Dermis microvascular lymphatic vessel endothelial cell (primary cell): Measurements from ENCODE around the gene EXOSC7. TPM values are rescaled to one million over a fixed set of nuclear protein-coding genes. Genes with fewer than 3 reads are reported as not detected.

Source experiments
- DNase-seq, 2 donors: peaks; one replicate each; pipeline versions ENCODE4 v3.0.0 to v3.0.0-alpha.2; 2010; ENCODE audit warnings: low read depth in 2 of 2
- total RNA-seq: library from RNA; depleted of rRNA; stranded (reverse); fragments of >200 nt; gene quantifications from 2 replicates; pipeline ENCODE4 v1.2.1, GENCODE V29; 2014

EXOSC7 gene
- total RNA-seq, 1 donor from 2014 or later, result 43.1 TPM

- DNase-seq, result peak in 1 of 2 donors; percentile 41
Measured at GRCh38 chr3:44992555-44993470, 16.8 kb downstream of the EXOSC7 start.

DNA sequence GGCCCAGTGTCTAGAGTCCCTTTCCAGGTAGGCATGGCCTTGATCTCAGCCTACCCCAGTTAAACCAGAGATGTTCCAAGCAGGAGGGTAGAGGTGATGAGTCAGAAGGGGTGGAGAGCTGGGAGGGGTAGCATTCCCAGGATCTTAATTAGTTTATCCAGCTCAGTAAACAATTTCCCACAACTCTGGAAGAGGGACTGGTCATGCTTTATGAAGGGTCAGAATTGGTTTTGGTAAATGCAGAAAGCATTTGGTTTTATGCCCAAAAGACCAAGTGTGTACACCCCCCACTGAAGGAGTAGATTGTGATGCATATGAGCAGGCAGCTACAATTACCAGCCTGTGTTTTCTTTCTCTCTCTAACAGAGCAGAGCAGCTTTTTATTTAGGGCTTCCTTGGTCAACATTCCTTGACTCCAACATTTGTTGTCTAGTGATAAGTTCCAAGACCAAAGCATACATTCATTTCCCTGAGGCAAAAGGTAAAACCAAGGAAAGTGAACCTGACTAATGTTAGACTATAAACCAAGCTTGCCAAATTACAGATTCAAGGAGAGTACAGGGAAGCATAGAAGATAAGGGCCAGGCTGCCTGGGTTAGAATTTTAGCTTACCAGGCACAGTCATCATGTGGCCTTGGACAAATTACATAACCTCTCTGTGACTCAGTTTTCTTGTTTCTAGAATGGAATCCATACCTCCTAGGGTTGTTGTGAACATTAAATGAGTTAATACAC is 17.6 kb downstream of the EXOSC7 start:
- DNase-seq, result no peak

- DNase-seq, result peak; percentile 75 to 81
Measured at GRCh38 chr3:44995142-44995770, 19.2 kb downstream of the EXOSC7 start.

DNA sequence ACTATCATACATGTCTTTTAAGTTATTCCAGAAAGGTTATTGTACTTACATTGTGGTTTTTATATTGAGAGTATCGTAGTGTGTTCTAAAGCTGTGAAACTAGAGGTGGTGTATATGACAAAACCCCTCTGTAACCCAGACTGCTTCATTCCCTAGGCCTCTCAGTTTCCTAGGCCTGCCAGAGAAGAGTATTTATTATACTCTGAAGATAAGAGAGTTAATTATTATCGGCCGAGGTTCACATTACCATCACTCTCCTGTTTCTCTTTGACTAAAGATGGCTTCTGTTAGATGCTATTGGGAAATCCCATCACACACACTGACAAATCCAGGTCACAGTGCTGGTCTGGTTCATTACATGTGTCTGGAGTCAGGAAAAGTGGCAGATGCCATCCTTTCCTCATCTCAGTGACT is 20.5 kb downstream of the EXOSC7 start:
- DNase-seq, result no peak

DNA sequence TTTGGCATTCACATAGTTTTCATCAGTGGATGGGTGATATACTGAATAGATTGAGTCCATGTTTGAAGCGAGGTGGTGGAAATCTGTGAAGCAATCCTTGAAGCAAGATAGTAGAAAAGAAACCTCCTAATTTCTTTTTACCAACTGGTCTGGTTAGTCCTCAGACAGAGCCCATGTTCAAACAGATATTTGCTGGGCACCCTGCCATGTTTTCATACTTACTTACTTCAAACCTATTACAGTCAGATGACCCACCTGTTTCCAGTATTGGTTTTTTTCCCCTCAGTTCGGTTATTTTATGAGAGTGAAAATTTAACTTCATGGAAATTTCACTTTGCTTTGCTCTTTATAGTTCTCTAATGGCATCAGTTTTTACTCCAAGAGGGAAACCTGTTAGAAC is 23.7 kb downstream of the EXOSC7 start:
- DNase-seq, result no peak

DNA sequence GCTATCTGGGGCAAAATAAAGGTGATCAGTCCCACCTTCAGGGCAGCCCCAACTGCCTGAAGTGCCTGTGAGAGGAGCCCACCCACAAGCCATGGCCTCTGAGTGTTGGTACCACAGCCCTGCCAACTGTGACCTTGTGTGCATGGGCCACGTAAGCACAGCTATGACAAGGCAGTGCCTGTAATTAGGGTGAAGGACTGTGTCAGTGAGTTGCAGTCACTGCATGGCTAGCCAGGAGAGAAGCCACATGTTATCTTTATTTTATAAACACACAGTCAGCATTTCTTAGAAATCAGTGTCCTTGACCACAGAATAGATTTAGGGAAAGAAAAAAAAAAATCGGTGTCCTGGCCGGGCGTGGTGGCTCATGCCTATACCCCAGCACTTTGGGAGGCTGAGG is 24.8 kb downstream of the EXOSC7 start:
- DNase-seq, result no peak

DNA sequence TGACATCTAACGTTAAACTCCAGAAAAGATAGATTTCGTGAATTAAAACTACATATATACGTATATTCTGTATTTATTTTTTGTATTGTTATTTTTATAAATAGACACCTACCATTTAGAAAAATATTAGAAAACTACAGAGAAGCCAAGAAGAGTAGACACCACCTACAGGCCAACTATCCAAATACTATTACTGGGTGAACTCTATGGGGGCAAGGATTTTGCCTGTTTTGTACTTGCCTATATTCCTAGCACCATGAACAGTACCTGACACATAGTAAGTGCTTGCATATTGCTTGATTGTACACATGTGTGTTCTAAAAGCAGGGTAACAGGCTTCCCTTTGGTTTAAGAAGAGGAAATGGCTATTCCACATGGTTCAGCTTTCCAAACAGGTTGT is 25.7 kb downstream of the EXOSC7 start:
- DNase-seq, result peak in 1 of 2 donors; percentile 13

DNA sequence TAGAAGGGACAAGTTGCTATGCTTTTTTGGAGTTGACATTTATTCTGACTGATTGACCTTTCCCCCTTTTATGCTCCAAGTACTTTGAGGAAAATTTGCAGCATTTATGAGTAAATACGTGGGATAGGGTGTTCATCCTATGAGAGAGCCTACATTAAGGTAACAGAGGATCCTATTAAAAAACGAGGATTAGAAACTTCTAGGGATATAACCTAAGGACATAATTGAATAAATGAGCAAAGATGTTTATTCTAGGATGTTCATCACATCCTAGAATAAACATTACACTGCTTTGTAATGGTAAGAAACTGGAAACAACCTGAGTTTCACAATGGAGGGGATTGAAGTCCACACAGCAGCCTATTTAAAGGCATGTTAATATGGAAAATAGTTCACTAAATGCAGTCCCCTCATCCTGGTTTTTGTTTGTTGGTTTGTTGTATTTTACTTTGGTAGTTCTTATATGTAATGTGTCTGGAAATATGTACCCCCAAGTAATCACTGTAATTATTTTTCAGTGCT is 26.2 kb downstream of the EXOSC7 start:
- peak in 1 of 2 donors; percentile 47 for DNase-seq

- DNase-seq, result no peak
Measured at GRCh38 chr3:45002720-45003119, 26.7 kb downstream of the EXOSC7 start.

- DNase-seq, result peak; percentile 74 to 76
Measured at GRCh38 chr3:45003406-45003805, 27.4 kb downstream of the EXOSC7 start.

DNA sequence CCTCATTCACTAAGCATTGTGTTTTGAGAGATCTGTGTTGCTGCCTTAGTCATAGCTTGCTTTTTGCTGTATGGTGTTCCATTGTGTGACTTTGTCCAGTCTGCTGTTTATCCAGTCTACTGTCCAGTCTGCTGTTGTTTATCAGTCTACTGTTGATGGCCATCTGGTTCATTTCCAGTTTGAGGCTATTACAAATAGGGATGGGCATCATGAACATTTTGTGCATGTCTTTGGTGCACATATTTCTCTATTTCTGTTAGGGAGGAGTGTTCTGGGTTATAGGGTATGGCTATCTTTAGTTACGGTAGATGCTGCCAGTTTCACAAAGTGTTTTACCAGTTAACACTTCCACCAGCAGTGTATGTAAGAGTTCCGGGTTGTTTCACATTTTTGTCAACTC is 27.8 kb downstream of the EXOSC7 start:
- peak in 1 of 2 donors; percentile 75 for DNase-seq

DNA sequence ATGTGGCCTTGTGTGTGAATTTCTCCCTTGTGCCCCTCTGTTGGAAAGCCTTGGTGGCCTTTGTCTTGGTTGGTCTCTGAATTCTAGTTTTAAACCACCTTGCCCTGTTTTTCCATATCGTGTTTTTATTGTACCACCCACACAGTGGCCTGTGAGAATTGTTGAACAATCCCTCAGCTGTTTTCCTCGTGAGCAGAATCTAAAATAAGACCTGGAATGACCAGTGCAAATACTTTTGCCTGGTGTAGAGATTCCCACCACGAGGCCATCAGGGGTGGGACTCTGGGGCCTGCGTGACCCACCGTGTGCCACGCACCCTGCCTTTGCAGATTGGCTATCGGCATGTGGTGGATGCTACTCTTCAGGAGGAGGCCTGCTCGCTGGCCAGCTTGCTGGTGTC is 31.0 kb downstream of the EXOSC7 start:
- DNase-seq, result no peak

DNA sequence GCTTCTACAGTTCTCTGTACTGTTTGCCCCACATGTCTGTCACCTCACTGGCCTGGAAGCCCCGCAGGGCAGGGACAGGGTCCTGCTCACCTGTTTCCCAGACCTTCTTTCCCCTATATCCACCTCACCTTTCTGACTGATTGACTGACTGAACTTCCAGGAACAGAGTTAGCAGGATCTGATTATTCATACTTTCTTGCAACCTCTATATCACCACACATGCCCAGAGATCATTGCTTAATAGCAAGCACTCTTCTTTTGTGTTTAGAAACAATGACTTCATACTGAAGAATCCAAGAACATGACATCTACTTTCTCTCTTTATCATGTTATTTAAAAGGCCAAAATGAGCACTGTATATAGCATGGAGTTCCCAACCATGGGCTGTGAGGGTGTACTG is 32.1 kb downstream of the EXOSC7 start:
- no peak for DNase-seq

GRCh38 chr3:45009868-45010267 is 33.8 kb downstream of the EXOSC7 start:
- no peak for DNase-seq

DNA sequence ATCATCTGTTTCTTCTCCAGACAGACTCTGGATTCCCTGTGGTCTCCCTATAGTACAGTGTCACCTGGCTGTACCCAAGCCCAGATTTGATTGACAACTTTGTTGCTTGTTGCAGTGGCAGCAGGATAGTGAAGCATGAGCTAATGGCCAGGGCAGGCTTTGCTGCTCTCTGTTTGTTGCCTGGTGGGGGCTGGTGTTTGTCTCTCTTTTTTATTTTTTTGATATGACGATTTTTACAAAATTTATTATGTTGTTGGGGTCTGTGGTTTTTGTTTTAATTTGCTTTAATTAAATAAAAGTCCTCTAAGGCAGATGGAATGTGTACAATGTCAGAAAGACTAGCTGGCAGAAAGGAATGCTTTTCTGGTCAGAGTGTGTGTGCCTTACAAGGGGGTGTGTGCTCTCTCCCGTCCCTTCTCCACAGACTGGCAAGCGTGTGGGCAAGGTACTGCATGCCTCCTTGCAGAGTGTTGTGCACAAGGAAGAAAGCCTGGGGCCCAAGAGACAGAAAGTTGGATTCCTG is 34.8 kb downstream of the EXOSC7 start:
- DNase-seq, result peak in 1 of 2 donors; percentile 29

- peak in 1 of 2 donors; percentile 91 for DNase-seq
Measured at GRCh38 chr3:45011756-45012508, 35.9 kb downstream of the EXOSC7 start.

DNA sequence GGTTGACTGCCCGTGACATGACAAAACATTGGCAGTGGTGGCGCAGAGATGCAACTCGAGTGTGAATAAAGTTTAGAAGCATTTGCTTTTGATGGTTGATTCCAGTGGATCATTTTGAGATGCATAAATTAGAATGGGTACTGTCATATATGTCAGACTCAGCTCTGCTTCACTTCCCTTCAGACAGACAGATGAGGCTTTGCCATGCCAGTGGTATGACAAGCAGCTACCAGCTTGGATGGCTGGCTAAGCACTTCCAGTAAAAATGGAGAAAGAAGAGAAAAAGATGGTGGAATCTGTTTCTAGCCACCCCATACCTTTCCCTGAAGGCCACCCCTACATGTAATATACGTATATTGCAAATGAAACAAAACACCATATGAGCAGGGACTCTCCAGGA is 36.5 kb downstream of the EXOSC7 start:
- no peak for DNase-seq

- no peak for DNase-seq
Measured at GRCh38 chr3:45016916-45017315, 40.9 kb downstream of the EXOSC7 start.

DNA sequence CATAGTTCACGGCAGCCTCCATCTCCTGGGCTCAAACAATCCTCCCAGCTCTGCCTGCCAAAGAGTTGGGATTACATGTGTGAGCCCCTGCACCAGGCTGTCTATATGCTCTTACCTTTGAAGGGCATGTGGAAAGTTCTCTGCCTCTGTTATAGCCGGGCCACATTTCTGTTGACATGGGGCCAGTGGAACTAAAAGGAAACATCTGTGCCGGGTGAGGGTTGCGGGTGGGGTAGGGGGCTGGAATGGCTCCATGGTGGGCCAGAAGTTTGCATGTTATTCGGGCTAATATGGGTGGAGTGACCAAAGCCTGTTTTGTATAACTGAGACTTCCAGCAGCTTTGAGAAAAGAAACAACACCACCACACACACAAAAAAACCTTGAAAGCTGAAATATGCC is 41.8 kb downstream of the EXOSC7 start:
- DNase-seq, result peak; percentile 16 to 50

- no peak for DNase-seq
Measured at GRCh38 chr3:45020534-45020933, 44.5 kb downstream of the EXOSC7 start.
